HEK293T (cell line): Measurements from ENCODE around the gene TTC39B.

Experiments
- ARNT ChIP-seq: fragments of 450-650 bp; IDR thresholded peaks from 2 replicates; pipeline ENCODE4 v1.6.1; 2017; ENCODE audit warnings: mild to moderate bottlenecking
- BHLHE40 ChIP-seq: fragments of 450-650 bp; IDR thresholded peaks from 2 replicates; pipeline ENCODE4 v1.6.1; 2016; ENCODE audit warnings: mild to moderate bottlenecking, moderate library complexity, borderline replicate concordance
- CTBP1 ChIP-seq: fragments of 450-650 bp; IDR thresholded peaks from 2 replicates; pipeline ENCODE4 v1.6.1; 2016; ENCODE audit warnings: borderline replicate concordance
- FOXK2 ChIP-seq: fragments of 450-650 bp; IDR thresholded peaks from 2 replicates; pipeline ENCODE4 v1.6.1; 2016; ENCODE audit warnings: mild to moderate bottlenecking
- SP1 ChIP-seq: fragments of 450-650 bp; IDR thresholded peaks from 2 replicates; pipeline ENCODE4 v1.6.1; 2017
- TARDBP ChIP-seq: fragments of 450-650 bp; IDR thresholded peaks from 2 replicates; pipeline ENCODE4 v1.6.1; 2016
- ZNF384 ChIP-seq: fragments of 450-650 bp; IDR thresholded peaks from 2 replicates; pipeline ENCODE4 v1.6.1; 2016

- TF ChIP-seq ARNT (no peak), TARDBP (no peak), CTBP1 (no peak), FOXK2 (no peak), BHLHE40 (no peak), SP1 (no peak), ZNF384 (no peak)
Observed at GRCh38 chr9:15248621-15249020, 58.4 kb downstream of the TTC39B start.
